HepG2 (cell line): Measurements from ENCODE around the gene MEF2B. TPM values are rescaled to one million over a fixed set of nuclear protein-coding genes. Genes with fewer than 3 reads are reported as not detected.

Experiments used
- ATAC-seq: fragments of 200-7000 bp; cut with Tn5 transposase; 3 replicates; pipeline ENCODE4 v1.9.1; 2020; ENCODE audit warnings: mild to moderate bottlenecking, moderate library complexity
- BruUV-seq: library from RNA; stranded (reverse); fragments of 400-500 nt; replicated peaks from 2 replicates; lab custom pipeline; 2021; lab: Mats Ljungman, UMichigan
- CTCF ChIA-PET: fragments of 300-600 bp; formaldehyde crosslinking; extraction: SDS; loops from one replicate; lab custom pipeline; 2021; ENCODE audit warnings: low total read pairs, inconsistent platforms, low intra/inter-chr PET ratio; lab: Yijun Ruan, JAX
- POLR2A ChIA-PET: fragments of 350-600 bp; sonication (Branson Sonifier 250); formaldehyde crosslinking; loops from one replicate; lab custom pipeline; 2020; ENCODE audit warnings: antibody characterized with exemption, inconsistent platforms; lab: Yijun Ruan, JAX
- DNase-seq: peaks from one replicate; pipeline ENCODE4 v3.0.0-alpha.2; 2015; ENCODE audit warnings: low spot score
- FAIRE-seq: peaks from 3 replicates; lab custom pipeline; 2011; peaks lifted over from hg19 to GRCh38; lab: Jason Lieb, UNC
- H2AFZ ChIP-seq: one replicate; pipeline ENCODE4 v1.6.1; 2011; ENCODE audit warnings: low read length, inconsistent platforms
- H3K27ac ChIP-seq: fragments of 300-600 bp; 3 replicates; pipeline ENCODE4 v1.8.0; 2011; ENCODE audit warnings: mixed run types, mild to moderate bottlenecking, mixed read lengths, low read length, inconsistent platforms; ENCODE audit not compliant: insufficient read depth; ENCODE audit errors: extremely low read length
- H3K27me3 ChIP-seq, 2 experiments: fragments of 200-600 bp in 1 of 2; 2 replicates in 1 of 2; 3 replicates in 1 of 2; pipeline versions ENCODE4 v1.6.0 to v1.8.0; 2011; ENCODE audit warnings: low read length in 2 of 2, mild to moderate bottlenecking in 2 of 2, moderate library complexity in 2 of 2, inconsistent platforms in 1 of 2; ENCODE audit not compliant: insufficient read depth in 2 of 2, control insufficient read depth in 1 of 2
- H3K36me3 ChIP-seq, 2 experiments: fragments of 200-600 bp in 1 of 2; replicated peaks in 1 of 2; 2 replicates in 1 of 2; 3 replicates in 1 of 2; pipeline versions ENCODE4 v1.5.1 to v1.8.0; 2011; ENCODE audit warnings: low read length in 2 of 2, inconsistent platforms in 1 of 2; ENCODE audit not compliant: insufficient read depth in 2 of 2, control insufficient read depth in 1 of 2
- H3K4me1 ChIP-seq: 2 replicates; pipeline ENCODE4 v1.5.1; 2012; ENCODE audit warnings: low read length, inconsistent platforms; ENCODE audit not compliant: insufficient read depth
- H3K4me2 ChIP-seq: 2 replicates; pipeline ENCODE4 v1.6.0; 2011; ENCODE audit warnings: low read depth, low read length, inconsistent platforms
- H3K4me3 ChIP-seq, 3 experiments: fragments of 200-600 bp in 1 of 3; sonication (generic), shearing (Covaris generic) in 1 of 3; replicated peaks in 1 of 3; 2 replicates each; pipeline ENCODE4 v1.5.1; 2011 to 2016; ENCODE audit warnings: low read length in 3 of 3, inconsistent platforms in 2 of 3, low read depth in 2 of 3, mild to moderate bottlenecking in 2 of 3, control low read depth in 1 of 3, mixed read lengths in 1 of 3; ENCODE audit not compliant: insufficient read depth in 1 of 3
- H3K79me2 ChIP-seq: one replicate; pipeline ENCODE4 v1.6.1; 2011; ENCODE audit warnings: low read length, inconsistent platforms; ENCODE audit not compliant: insufficient read depth
- H3K9ac ChIP-seq: 2 replicates; pipeline ENCODE4 v1.6.0; 2011; ENCODE audit warnings: mild to moderate bottlenecking, low read depth, low read length, inconsistent platforms; ENCODE audit not compliant: insufficient read depth
- H3K9me3 ChIP-seq: 2 replicates; pipeline ENCODE4 v1.5.1; 2012; ENCODE audit warnings: mild to moderate bottlenecking, low read length
- H4K20me1 ChIP-seq: 2 replicates; pipeline ENCODE4 v1.6.0; 2011; ENCODE audit warnings: inconsistent platforms, mild to moderate bottlenecking, low read length, moderate library complexity; ENCODE audit not compliant: insufficient read depth
- AHDC1 ChIP-seq: sonication (generic); formaldehyde crosslinking; IDR thresholded peaks from 2 replicates; pipeline ENCODE4 v1.5.1; 2020; ENCODE audit warnings: mild to moderate bottlenecking, missing genetic modification reagents, borderline replicate concordance
- AHR ChIP-seq: IDR thresholded peaks from 2 replicates; pipeline ENCODE4 v1.6.1; 2018; ENCODE audit warnings: missing genetic modification reagents, missing compliant biosample characterization
- ARNTL ChIP-seq: sonication (generic); formaldehyde crosslinking; IDR thresholded peaks from 2 replicates; pipeline ENCODE4 v1.4.0; 2020; ENCODE audit warnings: mild to moderate bottlenecking, missing genetic modification reagents
- BHLHE40 ChIP-seq: IDR thresholded peaks from 2 replicates; pipeline ENCODE4 v1.6.1; 2011; ENCODE audit warnings: low read length, improper control_type of control experiment
- EED ChIP-seq: sonication (generic); formaldehyde crosslinking; IDR thresholded peaks from 2 replicates; pipeline ENCODE4 v1.5.0; 2020; ENCODE audit warnings: mild to moderate bottlenecking, missing genetic modification reagents
- ELF3 ChIP-seq: IDR thresholded peaks from 2 replicates; pipeline ENCODE4 v1.6.1; 2016; ENCODE audit warnings: missing genetic modification reagents, missing compliant biosample characterization
- LCORL ChIP-seq, 2 experiments: fragments of 450-650 bp in 1 of 2; sonication (generic) in 1 of 2; formaldehyde crosslinking in 1 of 2; IDR thresholded peaks; 2 replicates each; pipeline versions ENCODE4 v1.5.0 to v1.6.1; 2017 to 2020; ENCODE audit warnings: antibody characterized with exemption in 1 of 2, missing genetic modification reagents in 1 of 2
- PHB2 ChIP-seq: fragments of 450-650 bp; IDR thresholded peaks from 2 replicates; pipeline ENCODE4 v1.6.1; 2018; ENCODE audit not compliant: partially characterized antibody
- SIN3B ChIP-seq: fragments of 150-350 bp; IDR thresholded peaks from 2 replicates; pipeline ENCODE4 v1.6.1; 2014; ENCODE audit warnings: low read length
- TARDBP ChIP-seq: sonication (generic); formaldehyde crosslinking; IDR thresholded peaks from 2 replicates; pipeline ENCODE4 v1.8.0; 2022; ENCODE audit warnings: mild to moderate bottlenecking, missing genetic modification reagents
- TEAD3 ChIP-seq: optimal IDR thresholded peaks from 2 replicates; pipeline ENCODE3; 2016; ENCODE audit warnings: borderline replicate concordance
- ZBTB38 ChIP-seq: sonication (generic); formaldehyde crosslinking; IDR thresholded peaks from 2 replicates; pipeline ENCODE4 v1.5.1; 2020; ENCODE audit warnings: mild to moderate bottlenecking, missing genetic modification reagents
- ZKSCAN5 ChIP-seq: sonication (generic); formaldehyde crosslinking; IDR thresholded peaks from 2 replicates; pipeline ENCODE4 v1.5.1; 2020; ENCODE audit warnings: mild to moderate bottlenecking, missing genetic modification reagents
- ZNF234 ChIP-seq: sonication (generic); formaldehyde crosslinking; conservative IDR thresholded peaks from 2 replicates; pipeline ENCODE4 v1.5.1; 2020; ENCODE audit warnings: mild to moderate bottlenecking, missing genetic modification reagents
- ZNF362 ChIP-seq: sonication (generic); formaldehyde crosslinking; IDR thresholded peaks from 2 replicates; pipeline ENCODE4 v1.4.0; 2020; ENCODE audit warnings: missing genetic modification reagents, mild to moderate bottlenecking, borderline replicate concordance
- ZNF841 ChIP-seq: sonication (generic); formaldehyde crosslinking; IDR thresholded peaks from 2 replicates; pipeline ENCODE4 v1.8.1; 2023; ENCODE audit warnings: missing genetic modification reagents, borderline replicate concordance
- ZSCAN25 ChIP-seq: sonication (generic); formaldehyde crosslinking; IDR thresholded peaks from 2 replicates; pipeline ENCODE4 v1.8.0; 2022; ENCODE audit warnings: mild to moderate bottlenecking, missing genetic modification reagents
- WGBS: methylation state at CpG from one replicate; pipeline ENCODE4 v1.1.6; 2017; ENCODE audit warnings: low lambda C conversion rate; 5-methylcytosine and 5-hydroxymethylcytosine counted together
- in situ Hi-C: cut with HindIII; loops from 2 replicates; pipeline ENCODE4 v1.10.0; 2017; ENCODE audit warnings: low pct_unique_long_range_greater_than_20kb; ENCODE audit not compliant: extremely low pct_ligation_motif_present
- intact Hi-C: fragments of 100-400 bp; cut with micrococcal nuclease; formaldehyde crosslinking; loops from one replicate; pipeline ENCODE4 v1.10.0; 2022; ENCODE audit not compliant: unreplicated experiment
- polyA plus RNA-seq, 8 experiments: library from polyadenylated mRNA; depleted of rRNA in 3 of 8; stranded (reverse) in 7 of 8; unstranded in 1 of 8; fragments of >200 nt; fragmentation: Illumina TruSeq in 4 of 8; extraction: Trizol in 4 of 8; gene quantifications; 2 replicates each; pipeline versions ENCODE4 v1.2.1 to v1.2.3, GENCODE V29; 2011 to 2016; ENCODE audit warnings: low read depth in 4 of 8, missing spikeins in 1 of 8, mixed read lengths in 1 of 8; ENCODE audit not compliant: insufficient read depth in 1 of 8
- total RNA-seq, 5 experiments: library from RNA; depleted of rRNA; stranded (reverse); fragments of >200 nt; fragmentation: Illumina TruSeq; extraction: Trizol; gene quantifications; 2 replicates each; pipeline ENCODE4 v1.2.3, GENCODE V29; 2016; ENCODE audit warnings: low read depth in 1 of 5
- TF ChIP-seq, protein P1 (sequence below): sonication (generic); formaldehyde crosslinking; IDR thresholded peaks from 2 replicates; pipeline ENCODE4 v1.4.0; 2020; ENCODE audit warnings: missing genetic modification reagents, borderline replicate concordance

Gene MEF2B
- total and polyA plus RNA-seq, 2 of the 13 experiments (the other 11 are each of a cell fraction or from before 2014, with no cell fraction given) = 1.2 to 1.7 TPM

- Histone ChIP-seq H3K79me2 (no peaks in the 10 kb centered on the region), H3K4me3 (no peak overlapping the region), H3K9ac (no peak overlapping the region), H2AFZ (no peak overlapping the region), H3K36me3 (no peaks in the 10 kb centered on the region), H3K4me1 (no peaks in the 10 kb centered on the region), H3K27ac (no peak overlapping the region), H3K4me2 (no peak overlapping the region), H3K9me3 (no peaks in the 10 kb centered on the region), H4K20me1 (no peaks in the 10 kb centered on the region), H3K27me3 (no peaks in the 10 kb centered on the region)
- in situ Hi-C loops (no loop called here), intact Hi-C loops (no loop called here)
- no peak for DNase-seq
- BruUV-seq = no TSS peak
- POLR2A ChIA-PET = no interaction called here
- CTCF ChIA-PET = no interaction called here
- FAIRE-seq = no peak
- WGBS = 87% methylated on average over 5 of the region's 7 CpGs
- ATAC-seq = no peak; the same call in 2 of the 3 replicates
- TF ChIP-seq, protein P1, sequence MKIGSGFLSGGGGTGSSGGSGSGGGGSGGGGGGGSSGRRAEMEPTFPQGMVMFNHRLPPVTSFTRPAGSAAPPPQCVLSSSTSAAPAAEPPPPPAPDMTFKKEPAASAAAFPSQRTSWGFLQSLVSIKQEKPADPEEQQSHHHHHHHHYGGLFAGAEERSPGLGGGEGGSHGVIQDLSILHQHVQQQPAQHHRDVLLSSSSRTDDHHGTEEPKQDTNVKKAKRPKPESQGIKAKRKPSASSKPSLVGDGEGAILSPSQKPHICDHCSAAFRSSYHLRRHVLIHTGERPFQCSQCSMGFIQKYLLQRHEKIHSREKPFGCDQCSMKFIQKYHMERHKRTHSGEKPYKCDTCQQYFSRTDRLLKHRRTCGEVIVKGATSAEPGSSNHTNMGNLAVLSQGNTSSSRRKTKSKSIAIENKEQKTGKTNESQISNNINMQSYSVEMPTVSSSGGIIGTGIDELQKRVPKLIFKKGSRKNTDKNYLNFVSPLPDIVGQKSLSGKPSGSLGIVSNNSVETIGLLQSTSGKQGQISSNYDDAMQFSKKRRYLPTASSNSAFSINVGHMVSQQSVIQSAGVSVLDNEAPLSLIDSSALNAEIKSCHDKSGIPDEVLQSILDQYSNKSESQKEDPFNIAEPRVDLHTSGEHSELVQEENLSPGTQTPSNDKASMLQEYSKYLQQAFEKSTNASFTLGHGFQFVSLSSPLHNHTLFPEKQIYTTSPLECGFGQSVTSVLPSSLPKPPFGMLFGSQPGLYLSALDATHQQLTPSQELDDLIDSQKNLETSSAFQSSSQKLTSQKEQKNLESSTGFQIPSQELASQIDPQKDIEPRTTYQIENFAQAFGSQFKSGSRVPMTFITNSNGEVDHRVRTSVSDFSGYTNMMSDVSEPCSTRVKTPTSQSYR = no peak
- TF ChIP-seq AHDC1 (CRISPR knock-in tag) = no peak
- TF ChIP-seq EED = no peak
- TF ChIP-seq ZSCAN25 (CRISPR knock-in tag) = no peak
- no peak for TF ChIP-seq ZNF841 (CRISPR knock-in tag)
- no peak for TF ChIP-seq PHB2
- TF ChIP-seq ZNF362 = no peak
- no peak for TF ChIP-seq ZBTB38 (CRISPR knock-in tag)
- TF ChIP-seq ZNF234 (CRISPR knock-in tag) = no peak
- TF ChIP-seq ELF3 (CRISPR knock-in tag) = no peak
- TF ChIP-seq SIN3B = no peak
- no peak for TF ChIP-seq TARDBP
- no peak for TF ChIP-seq BHLHE40
- TF ChIP-seq AHR (CRISPR knock-in tag) = no peak
- no peak for TF ChIP-seq ARNTL
- TF ChIP-seq LCORL (IDR thresholded peaks at IDR 0.05) = no peak
- no peak for TF ChIP-seq LCORL (CRISPR knock-in tag; IDR thresholded peaks at IDR 0.05)
- TF ChIP-seq ZKSCAN5 (CRISPR knock-in tag) = no peak
- TF ChIP-seq TEAD3 (CRISPR knock-in tag) = no peak
Observed at GRCh38 chr19:19162495-19162894, 7.6 kb downstream of the MEF2B start.
